ENCODE measurements around the gene MAD1L1.

Gene MAD1L1

DNA sequence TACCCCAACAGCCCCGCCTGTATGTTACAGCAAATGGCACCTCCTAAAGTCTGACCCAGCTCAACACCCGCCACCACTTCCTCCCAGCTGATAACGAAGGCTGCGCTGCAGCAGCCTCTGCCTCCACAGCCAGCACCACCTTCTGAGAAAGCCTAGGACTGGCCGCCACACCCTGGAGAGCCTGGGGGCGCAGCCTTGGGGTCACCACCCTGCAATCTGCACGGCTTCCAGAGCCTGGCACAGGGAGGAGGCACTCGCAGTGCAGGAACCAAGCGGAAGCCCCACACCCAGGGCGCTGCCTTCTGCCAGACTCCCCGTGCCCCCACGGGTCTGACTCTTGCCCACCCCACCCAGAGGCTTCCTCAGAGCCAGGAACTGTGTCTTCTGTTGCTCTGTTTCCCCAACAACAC, 112.5 kb downstream of the MAD1L1 start:
- DNase-seq (ENCODE audit: low read depth in 2 of 3, low spot score in 1 of 3), result no peak

DNA sequence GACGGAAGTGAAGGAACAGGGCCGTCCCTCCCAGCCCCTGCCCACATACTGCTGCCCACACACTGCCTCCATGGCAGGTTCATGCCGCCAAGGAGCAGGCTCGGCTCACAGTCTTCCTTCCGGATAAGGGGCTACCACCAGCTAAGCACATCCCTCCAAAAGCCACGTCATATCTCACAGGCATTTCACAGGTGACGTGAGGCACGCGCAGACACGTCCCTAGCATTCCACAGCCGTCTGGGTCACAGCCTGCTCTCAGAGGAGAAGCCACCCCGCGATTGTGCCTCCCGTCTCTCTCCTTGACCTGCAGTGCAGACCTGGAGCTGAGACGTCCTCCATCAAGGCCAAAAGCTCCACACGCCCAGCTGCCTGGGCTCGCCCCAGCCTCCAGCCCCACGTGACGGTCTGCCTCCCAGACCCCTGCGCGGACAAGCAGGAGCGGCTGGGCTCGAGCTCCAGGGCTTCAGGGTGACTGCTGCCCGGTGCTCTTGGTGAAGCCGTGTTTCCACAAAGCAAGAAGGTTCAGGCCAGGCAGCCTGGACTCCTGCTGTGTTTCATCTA, 114.0 kb downstream of the MAD1L1 start:
- no peak for DNase-seq (ENCODE audit: low read depth in 2 of 3, low spot score in 1 of 3)

DNA sequence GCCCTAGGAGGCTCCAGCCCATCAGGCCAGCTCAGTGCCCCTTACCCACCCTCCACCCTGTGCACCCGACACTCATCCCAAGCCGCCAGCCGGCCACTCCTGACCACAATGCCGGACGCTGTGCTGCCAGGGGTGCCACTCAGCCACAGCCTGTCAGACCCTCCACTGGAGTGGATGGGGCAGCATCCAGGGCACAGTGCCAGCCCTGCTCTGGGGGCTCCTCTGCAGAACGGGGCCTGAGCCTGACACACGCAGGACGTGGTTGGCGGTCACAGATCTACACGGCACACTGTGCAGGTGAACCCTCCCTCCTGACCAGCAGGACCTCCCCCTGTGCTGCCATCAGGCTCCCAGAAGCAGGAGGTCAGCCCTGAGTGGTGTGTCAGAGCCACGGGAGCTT, 114.7 kb downstream of the MAD1L1 start:
- no peak for DNase-seq (ENCODE audit: low read depth in 2 of 3, low spot score in 1 of 3)

DNA sequence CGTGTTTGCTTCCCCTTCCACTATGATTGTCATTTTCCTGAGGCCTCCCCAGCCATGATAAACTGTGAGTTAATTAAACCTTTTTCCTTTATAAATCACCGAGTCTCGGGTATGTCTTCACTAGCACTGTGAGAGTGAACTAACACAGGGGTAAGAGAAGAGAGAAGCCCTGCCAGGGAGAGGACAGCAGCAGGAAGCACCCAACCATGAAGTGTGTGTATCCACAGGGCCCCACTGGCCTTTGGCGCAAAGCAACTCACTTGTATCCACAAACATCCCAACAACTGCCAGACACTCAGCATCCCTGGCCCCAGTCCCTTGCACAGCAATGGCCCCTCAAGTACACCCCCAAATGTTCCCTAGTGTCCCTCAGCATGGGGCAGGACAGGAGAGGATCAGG, 115.1 kb downstream of the MAD1L1 start:
- DNase-seq (ENCODE audit: low read depth in 2 of 3, low spot score in 1 of 3), result no peak

DNA sequence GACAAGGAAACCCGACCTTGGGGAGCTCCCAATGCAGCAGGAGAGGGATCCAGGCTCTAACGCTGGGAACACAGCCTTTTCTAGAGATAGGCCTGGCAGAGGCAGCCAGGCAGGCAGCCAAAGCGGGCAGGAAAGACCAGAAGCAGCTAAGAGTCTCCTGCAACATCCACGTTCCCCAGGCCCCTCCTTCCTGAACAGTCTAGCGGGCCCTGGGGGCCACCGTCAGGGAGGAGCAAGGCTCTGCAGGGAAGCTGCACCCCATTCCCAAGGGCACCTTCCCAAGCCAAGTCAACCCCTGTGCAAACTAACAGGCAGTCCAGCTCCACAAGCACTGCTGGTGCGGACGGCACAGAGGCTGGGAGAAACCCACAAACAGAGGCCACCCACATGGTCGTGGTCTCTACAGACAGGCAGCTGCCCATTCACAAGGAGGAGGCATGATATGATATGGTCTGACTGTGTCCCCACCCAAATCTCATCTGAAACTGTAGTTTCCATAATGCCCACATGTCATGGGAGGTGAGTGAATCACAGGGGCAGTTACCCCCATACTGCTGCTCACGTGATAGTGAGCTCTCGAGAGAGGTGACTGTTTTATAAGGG, 115.7 kb downstream of the MAD1L1 start:
- DNase-seq (ENCODE audit: low read depth in 2 of 3, low spot score in 1 of 3), result no peak

DNA sequence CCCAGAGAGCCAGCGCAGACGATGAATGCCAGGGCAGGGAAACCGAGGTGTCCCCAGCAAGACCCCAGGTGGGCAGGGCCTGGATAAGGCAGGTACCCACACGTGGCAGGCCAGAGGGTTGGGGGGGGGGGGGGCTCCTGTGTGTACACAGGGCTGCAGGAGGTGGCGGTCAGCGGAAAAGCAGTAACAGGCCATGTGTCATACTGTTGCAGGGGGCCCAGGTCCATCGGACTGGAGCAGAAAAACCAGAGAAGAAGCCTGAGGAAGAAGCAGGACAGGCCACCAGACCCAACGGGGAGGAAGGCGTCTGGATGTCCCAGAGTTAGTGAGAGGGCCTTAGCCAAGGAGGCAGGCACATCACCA, 116.3 kb downstream of the MAD1L1 start:
- no peak for DNase-seq (ENCODE audit: low read depth in 2 of 3, low spot score in 1 of 3)

DNA sequence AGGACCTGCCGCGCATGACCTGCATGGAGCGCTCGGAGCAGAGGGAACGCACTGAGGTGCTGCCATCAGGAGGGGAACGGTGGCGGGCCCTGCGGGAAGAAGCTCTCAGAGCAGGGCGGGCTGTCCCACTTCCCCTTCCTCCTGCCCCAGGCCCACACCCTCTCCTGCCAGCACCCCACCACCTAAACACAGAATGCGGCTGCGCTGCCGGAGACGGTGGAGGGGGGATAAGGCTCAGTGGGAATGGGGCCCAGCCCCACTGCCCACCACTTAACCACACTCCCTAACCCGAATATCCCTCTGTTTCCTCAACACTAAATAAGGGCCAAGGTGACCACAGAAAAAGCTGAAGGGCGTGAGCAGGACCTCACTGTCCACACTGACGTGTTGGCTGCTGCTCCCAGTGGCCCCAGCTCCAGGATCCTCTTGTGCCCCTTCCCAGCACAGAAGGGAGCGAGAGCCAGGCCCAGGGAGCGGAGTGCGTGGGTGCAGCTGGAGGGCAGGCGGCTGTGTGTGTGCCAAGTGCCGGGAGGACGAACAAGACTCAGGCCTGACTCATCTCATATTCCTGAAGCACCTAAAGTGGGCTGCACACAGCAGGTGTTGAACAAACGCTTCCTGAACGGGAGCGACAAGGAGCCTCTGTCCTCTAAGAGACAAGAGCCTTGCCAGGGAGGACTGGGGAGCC, 116.8 kb downstream of the MAD1L1 start:
- no peak for DNase-seq (ENCODE audit: low read depth in 2 of 3, low spot score in 1 of 3)

DNA sequence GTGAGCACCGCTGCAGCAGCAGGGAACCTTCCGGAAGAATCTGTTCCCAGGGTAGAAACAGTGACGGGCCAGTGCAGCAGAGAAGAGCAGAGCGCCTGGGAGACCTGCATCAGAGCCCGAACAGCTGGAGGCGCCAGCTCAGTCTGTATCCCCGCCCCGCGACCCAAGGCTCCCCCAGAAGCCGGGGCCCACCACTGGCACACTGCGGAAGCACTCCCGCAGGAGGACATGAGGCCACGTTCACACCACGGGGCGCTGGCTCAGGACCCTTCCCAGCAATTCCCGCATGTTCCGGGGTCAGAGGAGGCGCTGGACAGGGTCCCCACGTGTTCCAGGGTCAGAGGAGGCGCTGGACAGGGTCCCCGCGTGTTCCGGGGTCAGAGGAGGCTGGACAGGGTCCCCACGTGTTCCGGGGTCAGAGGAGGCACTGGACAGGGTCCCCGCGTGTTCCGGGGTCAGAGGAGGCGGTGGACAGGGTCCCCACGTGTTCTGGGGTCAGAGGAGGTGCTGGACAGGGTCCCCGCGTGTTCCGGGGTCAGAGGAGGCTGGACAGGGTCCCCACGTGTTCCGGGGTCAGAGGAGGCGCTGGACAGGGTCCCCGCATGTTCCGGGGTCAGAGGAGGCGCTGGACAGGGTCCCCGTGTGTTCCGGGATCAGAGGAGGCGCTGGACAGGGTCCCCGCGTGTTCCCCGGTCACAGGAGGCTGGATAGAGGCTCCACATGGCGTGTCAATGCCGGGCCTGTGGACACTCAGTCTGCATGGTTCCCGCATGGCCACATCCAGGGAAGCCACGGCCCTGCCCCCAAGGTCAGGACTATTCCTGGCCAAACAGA, 117.6 kb downstream of the MAD1L1 start:
- no peak for DNase-seq (ENCODE audit: low read depth in 2 of 3, low spot score in 1 of 3)

DNA sequence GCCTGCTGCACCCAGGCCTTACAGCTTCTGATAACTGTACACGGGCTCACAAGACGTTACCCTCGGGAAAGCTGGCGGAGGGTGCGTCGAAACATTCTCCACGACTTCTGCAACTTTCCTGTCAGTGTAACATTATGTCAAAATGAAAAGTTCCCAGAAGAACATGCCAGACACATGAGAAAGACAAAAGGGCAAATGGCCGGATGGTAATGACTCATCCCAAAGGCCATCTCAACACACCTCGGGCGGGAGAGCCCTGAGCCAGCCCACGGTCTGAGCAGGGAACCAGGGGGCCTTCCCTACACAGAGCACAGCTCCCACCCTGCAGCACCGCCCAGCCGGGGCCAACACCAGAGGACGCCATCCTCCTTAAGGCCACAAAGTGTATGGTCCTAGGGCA, 118.7 kb downstream of the MAD1L1 start:
- no peak for DNase-seq (ENCODE audit: low read depth in 2 of 3, low spot score in 1 of 3)

DNA sequence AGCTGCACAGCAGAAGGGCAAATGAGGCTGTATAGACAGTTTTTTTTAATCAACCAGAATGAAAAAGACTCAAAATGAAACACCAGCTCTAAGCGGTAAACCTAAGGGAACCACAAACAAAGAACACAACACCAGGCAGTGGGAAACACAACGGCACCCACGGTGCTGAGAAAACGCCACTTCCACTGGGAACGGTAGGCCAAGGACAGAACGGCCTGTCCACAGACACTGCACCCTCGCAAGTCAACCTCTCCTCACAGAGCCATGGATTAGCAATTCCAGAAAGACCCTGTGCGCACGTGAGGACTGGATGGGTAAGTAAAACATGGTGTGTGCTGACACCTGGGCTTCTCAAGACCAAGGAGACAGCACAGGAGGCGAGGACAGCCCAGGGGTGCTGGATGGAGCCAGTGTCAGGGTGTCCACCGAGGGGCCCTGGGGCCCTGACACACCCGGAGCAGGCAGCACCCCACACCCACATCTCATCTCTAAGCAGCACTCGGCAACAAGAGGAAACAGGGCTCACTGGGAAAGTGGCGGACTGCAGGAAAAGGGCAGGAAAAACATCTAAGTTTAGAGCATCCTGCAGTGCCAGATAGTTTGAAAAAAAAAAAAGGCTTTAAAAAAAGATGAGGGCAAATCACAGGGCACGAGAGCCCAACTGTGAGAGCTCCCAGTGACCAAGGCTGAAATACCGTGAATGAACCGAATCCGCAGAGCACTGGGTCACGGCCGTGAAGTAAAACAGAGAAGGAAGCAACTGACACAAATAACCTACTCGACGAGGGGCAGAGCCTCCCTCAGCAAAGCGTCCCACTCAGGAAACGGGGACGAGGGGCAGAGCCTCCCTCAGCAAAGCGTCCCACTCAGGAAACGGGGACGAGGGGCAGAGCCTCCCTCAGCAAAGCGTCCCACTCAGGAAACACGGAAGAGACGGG, 120.2 kb downstream of the MAD1L1 start:
- no peak for DNase-seq (ENCODE audit: low read depth in 2 of 3, low spot score in 1 of 3)

DNA sequence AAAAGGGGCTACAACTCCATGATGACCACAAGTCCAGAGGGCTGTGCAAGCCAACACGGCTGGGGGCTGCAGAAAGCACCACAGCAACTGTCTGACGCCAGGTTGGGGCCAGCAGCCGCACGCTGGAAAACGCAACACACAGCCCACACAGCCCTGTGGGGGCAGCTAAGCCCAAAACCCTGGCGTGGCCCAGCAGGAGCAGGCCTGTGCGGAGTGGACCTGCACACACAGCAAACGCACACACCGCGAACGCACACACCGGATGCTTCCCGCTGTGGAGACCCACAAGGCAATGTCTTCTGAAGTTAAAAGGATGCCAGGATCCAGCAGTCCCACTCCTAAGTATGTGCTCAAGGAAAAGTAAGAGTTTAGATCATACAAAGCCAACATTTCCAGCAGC, 121.2 kb downstream of the MAD1L1 start:
- no peak for DNase-seq (ENCODE audit: low read depth in 2 of 3, low spot score in 1 of 3)

DNA sequence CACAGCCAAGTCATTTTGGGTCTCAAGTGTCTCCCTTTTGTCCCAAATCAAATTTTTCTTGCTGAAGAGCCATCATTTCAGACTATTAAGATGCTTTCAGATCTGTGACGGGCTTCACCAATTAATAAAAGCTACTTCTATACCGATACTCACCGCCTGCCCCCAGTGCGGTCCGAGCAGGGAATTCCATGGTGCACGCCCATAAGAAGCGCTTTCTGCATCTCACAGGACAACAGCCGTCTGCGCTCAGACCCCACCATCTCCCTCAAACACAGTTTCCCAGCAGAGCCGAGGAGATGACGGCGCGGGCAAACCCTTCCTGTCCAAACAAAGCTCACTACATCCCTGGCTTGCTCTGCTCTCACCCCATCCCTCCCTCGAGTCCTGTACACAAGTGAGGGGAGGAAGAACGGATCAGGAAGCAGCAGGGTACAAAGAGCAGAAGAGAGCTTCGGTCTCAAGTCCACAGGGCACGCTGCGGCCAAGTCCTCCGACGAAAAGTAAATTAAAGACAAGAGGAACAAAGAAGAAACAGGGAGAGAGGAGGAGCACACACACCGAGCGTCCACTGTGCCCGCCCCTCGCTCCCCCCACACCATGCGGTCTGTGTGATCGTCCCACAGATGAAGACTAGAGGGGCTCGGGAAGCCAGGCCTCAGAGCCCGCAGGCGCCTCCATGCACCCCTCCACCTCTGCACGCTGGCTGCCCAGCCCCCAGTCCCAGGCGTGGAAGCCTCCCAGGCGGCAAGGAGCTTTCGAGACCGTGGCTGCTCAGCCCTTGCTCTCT, 121.9 kb downstream of the MAD1L1 start:
- DNase-seq (ENCODE audit: low read depth in 2 of 3, low spot score in 1 of 3), result no peak

DNA sequence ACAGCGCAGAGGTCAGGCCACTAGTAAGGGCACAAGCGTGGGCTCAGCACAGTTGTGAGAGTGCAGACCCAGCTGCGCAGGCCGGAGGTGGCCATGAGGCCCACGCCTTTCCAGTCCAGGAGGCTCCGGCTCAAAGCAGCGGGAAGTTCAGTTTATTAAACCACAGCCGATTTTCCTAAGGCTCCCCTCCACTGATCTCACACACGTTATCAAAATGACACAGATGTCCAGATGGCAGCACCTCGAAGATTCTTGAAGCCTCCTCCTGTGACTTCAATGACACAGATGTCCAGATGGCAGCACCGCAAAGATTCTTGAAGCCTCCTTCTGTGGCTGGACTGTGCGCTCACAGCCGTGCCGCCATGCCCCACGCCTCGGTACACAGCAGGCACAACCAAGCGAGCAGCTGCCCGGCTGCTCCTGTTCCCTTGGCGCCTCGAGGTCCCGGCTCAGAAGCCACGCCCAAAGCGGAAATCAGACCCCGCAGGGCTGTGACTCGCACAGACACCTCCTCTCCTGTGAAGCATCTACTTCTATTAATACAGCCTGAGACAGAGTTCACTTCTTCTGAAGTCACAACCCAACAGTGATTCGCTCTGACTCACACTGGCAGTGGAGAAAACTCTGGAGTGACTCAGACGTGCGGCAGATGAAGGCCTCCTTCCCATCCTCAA, 122.7 kb downstream of the MAD1L1 start:
- peak; percentile 61 to 70 (median 61) for DNase-seq (ENCODE audit: low read depth in 2 of 3, low spot score in 1 of 3)

DNA sequence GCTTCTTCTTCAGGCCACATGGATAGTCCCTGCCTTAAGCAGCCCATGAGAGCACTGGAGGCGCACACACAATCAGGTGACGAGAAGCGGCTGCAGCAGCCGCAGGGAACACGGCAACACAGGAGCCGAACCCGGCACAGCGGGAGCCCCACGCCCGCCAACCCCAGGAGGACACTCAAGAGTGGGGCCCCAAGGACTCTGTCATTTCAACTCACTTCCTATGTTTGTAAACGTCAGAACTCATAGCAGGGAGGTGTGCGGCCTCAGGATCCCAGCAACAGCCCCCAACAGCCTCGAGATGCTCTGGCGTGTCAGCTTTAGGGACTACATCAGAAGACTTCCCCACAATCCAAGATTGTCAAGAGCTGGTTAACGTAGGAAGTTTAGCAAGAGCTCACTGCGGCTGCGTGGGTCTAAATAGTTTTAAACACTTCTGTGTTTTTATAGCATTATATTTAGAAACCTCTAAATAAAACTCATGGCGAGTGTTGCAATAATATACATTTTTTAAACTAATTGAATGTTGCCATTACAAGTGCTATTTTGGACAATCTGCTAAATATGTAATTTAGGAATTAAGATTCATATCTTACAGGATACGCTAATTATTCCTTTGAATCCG, 123.4 kb downstream of the MAD1L1 start:
- DNase-seq (ENCODE audit: low read depth in 2 of 3, low spot score in 1 of 3), result no peak

DNA sequence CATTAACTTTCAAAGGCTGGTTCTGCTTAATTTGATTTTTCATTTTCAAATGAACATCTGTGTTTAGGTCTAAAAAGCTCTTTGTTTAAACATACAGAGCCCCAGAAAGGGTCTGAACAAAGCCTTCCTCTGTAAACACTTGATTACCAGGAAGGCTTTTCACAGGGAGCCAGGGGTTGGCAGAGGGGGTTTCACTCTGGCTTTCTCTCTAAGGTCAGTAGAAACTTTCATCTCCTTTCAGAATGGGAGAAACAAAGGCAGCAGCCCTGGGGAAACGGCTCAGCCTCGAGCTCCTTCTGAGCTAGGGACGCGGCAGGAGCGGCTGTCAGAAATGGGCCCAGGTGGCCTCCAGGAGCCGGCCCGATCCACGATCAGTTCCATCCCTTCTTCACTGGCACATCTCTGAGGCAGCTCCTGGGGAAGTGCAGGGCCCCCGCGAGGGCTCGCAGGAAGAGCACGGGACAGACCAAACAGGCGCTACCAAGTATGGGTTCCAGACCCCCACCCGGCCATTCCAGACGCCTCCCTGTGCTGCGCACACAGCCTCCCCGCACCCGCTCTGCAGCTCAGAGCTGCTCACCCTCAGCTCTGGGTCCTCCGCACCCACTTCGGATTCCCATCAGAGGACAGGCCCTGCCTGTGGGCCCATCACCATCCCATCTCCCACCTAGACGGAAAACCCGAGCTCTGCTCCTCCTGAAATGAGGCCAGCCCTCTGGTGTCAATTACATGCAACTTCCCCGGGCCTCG, 124.1 kb downstream of the MAD1L1 start:
- no peak for DNase-seq (ENCODE audit: low read depth in 2 of 3, low spot score in 1 of 3)

DNA sequence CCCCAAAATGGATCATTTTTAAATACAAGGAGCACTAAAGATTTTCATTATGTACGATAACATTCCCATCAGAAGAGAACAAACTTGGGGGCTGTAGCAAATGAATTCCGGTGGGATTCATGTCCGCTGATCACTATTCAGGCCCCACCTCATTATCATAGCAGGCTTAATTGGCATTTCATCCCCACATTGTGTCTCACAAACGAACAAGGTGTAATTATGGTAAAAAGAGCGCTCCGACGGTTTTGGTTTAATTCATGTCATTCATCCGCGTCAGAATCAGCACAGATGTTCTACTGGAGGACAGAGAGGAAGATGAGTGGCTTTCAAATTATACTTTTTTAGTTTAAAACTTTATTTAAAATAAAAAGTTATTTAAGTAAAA, 124.7 kb downstream of the MAD1L1 start:
- DNase-seq (ENCODE audit: low read depth in 2 of 3, low spot score in 1 of 3), result no peak

DNA sequence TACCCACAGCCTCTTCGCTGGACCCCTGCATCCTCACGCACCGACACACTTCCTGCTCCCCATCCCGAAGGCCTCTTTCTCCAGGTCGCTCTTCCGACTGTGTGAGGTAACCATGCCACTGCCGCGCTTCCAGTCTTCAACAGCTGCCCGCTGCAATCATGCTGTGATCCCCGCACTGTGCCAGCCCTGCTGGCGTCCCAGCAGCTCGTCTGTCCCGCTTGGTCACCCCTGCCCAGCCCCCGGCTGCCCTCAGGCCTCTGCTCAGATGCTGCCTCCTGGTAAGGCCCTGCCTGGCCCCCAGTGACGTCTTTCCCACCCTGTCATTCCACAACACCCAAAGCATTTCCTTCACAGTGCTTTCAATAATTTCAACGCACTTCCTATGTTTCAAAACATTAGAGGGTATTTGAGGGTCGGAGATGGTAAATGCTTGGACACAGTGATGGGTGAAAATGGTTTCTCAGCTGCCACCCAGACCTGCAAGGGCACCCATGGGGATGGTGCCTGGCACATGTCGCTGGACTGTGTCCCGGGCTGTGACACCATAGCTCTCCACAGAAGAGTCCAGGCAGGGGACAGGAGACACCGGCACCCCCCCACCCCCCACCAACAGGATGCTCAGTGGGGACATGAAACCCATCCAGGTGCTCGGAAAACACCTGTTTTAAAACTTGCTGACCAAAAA, 125.2 kb downstream of the MAD1L1 start:
- no peak for DNase-seq (ENCODE audit: low read depth in 2 of 3, low spot score in 1 of 3)

DNA sequence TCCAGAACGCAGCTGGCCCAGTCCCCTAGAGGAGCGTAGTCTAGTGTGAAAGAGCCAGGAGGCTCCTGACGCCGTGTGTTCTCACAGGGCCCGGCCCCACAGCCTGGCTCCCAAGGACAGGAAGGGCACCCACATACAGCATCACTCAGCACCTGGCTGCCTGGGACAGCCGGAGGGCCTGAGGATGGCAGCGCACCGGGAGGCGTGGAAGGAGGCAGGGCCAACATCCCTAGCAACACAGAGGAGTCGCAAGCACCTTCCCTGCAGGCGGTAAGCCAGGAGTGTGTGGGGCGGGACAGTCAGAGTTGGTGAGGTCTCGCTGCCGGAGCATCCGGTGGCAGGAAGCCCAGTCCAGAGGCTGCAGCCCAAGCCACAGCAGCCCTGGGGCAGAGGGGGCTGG, 125.8 kb downstream of the MAD1L1 start:
- no peak for DNase-seq (ENCODE audit: low read depth in 2 of 3, low spot score in 1 of 3)

Measured in stimulated activated CD4-positive, alpha-beta T cell treated with anti-CD3 and anti-CD28 coated beads, Interleukin-12 subunit alpha, Interleukin-12 subunit beta, amount 100 ng/mL, for 48 hours (primary cell).